Small intestine (tissue), 7 donors: ENCODE results near the gene EPSTI1. TPM values are rescaled to one million over a fixed set of nuclear protein-coding genes. Genes with fewer than 3 reads are reported as not detected.
A peak's percentile ranks its signal among the peaks of the same experiment; 100 is the strongest.

ENCODE experiments used
- DNase-seq, 2 donors: peaks; one replicate each; pipeline versions ENCODE4 v3.0.0 to v3.0.0-alpha.2; 2013
- FAIRE-seq: peaks from 2 replicates; lab custom pipeline; 2012; peaks lifted over from hg19 to GRCh38; lab: Jason Lieb, UNC
- H3K27ac ChIP-seq, 3 donors: one replicate each; pipeline ENCODE4 v1.5.1; 2013; ENCODE audit warnings: low read length in 2 of 3, mild to moderate bottlenecking in 2 of 3, control low read depth in 1 of 3, inconsistent platforms in 1 of 3, low read depth in 1 of 3, moderate library complexity in 1 of 3
- H3K27me3 ChIP-seq, 3 donors: one replicate each; pipeline ENCODE4 v1.6.1; 2013; ENCODE audit warnings: low read length in 3 of 3, inconsistent platforms in 1 of 3; ENCODE audit not compliant: control insufficient read depth in 3 of 3, insufficient read depth in 3 of 3
- H3K36me3 ChIP-seq, 3 donors: one replicate each; pipeline ENCODE4 v1.6.1; 2013; ENCODE audit warnings: low read length in 3 of 3, inconsistent platforms in 1 of 3, low read depth in 1 of 3, mild to moderate bottlenecking in 1 of 3, moderate library complexity in 1 of 3; ENCODE audit not compliant: control insufficient read depth in 3 of 3, insufficient read depth in 2 of 3
- H3K4me1 ChIP-seq, 3 donors: one replicate each; pipeline ENCODE4 v1.6.1; 2013; ENCODE audit warnings: low read length in 2 of 3, inconsistent platforms in 1 of 3, low read depth in 1 of 3, mild to moderate bottlenecking in 1 of 3, moderate library complexity in 1 of 3; ENCODE audit not compliant: control insufficient read depth in 3 of 3, insufficient read depth in 2 of 3
- H3K4me3 ChIP-seq, 3 donors: one replicate each; pipeline ENCODE4 v1.5.1; 2013; ENCODE audit warnings: low read length in 3 of 3, control low read depth in 1 of 3, inconsistent platforms in 1 of 3, low read depth in 1 of 3, mild to moderate bottlenecking in 1 of 3, moderate library complexity in 1 of 3
- H3K9me3 ChIP-seq, 2 donors: one replicate each; pipeline ENCODE4 v1.6.1; 2013; ENCODE audit warnings: low read depth in 1 of 2, low read length in 1 of 2; ENCODE audit not compliant: control insufficient read depth in 2 of 2, insufficient read depth in 1 of 2
- WGBS, 3 donors: extraction: QIAGEN DNeasy Blood & Tissue Kit; methylation state at CpG; one replicate each; pipeline ENCODE4 v1.1.7; 2013; 5-methylcytosine and 5-hydroxymethylcytosine counted together
- polyA plus RNA-seq, 4 donors: library from polyadenylated mRNA; stranded (reverse) in 3 of 4; unstranded in 1 of 4; fragments of 200-250 nt in 3 of 4; fragments of 120-200 nt in 1 of 4; gene quantifications; one replicate each; pipeline versions ENCODE4 v1.2.1 to v1.2.3, GENCODE V29; 2013
- donor health status: healthy with polysubstance abuse.
- donor health status: control.
- donor health status: control.
- donor health status: Bipolar disorder and iron deficiency.
- donor health status: healthy.

The EPSTI1 gene
- polyA plus RNA-seq, 4 donors: 11.3 to 83.8 (median 15.0) TPM

DNA sequence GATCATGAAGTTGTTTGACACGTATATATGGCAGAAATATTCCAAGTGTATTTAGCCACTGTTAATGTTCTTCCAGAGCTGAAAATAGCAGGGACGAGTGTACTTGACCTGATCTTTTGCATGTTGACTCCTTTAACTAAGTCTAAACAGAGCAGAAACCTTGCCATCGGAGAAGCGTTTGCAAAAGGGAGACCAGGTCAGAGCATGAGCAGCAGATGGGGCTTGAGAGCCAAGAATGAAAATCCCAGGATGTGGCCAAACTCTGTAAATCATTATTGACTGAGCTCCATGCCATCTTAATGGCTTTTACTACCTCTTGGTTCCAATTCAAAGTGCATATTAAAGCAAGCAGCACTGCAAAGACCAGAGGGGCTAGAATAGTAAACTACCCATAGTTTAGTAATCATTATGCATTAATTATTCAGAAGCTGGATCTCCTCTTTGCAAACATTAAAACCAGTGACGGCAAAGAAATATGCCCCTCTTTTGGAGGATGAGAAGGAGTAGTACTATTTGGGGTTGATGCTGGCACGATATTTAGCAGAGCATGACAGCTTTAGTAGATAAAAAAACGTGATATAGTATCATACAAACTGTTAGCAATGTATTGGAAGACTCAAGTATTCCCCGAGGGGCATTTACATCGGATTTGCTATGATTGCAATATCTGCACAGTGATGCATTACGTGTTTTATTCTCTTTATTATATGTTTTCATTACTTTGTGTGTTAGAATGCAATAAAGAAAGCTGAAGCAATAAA is 154.9 kb downstream of the EPSTI1 start:
- Histone ChIP-seq H3K4me3 (no peak overlapping the region), H3K9me3 (no peaks in the 10 kb centered on the region), H3K4me1 (peaks cover 0 to under 1% (median 0%) of the 10 kb centered on the region in 3 donors), H3K36me3 (no peaks in the 10 kb centered on the region), H3K27me3 (peaks cover 0 to 2% (median 0%) of the 10 kb centered on the region in 3 donors), H3K27ac (no peak overlapping the region)
- FAIRE-seq: no peak
- 45 to 49% (median 45%) methylated on average over 10 of the region's 10 CpGs for WGBS, 3 donors
- peak; percentile 35 to 39 for DNase-seq

Other genes starting within 250 kb of the EPSTI1 start
- under 1 TPM in 3 of 4 donors, not detected in 1; 0.09 to 0.27 (median 0.12) TPM for gene FAM216B, start 210.7 kb downstream of the EPSTI1 start, polyA plus RNA-seq
- 10 to 100 TPM; 23.3 to 37.2 (median 29.9) TPM for gene DNAJC15, start 31.3 kb upstream of the EPSTI1 start, polyA plus RNA-seq